ENCODE data around the gene PCNX2. TPM values are rescaled to one million over a fixed set of nuclear protein-coding genes. Genes with fewer than 3 reads are reported as not detected.

PCNX2 gene
- total and polyA plus RNA-seq, 10 of the 15 experiments (the other 5 are each of a cell fraction or from before 2014, with no cell fraction given) = 2.1 to 16.4 (median 8.1) TPM

GRCh38 chr1:232986527-232986922 is 309.0 kb downstream of the PCNX2 start:
- FAIRE-seq (no peak), ATAC-seq (no peak), DNase-seq (ENCODE audit: low read depth, low spot score) (no peak)
- intact Hi-C loops (cut with micrococcal nuclease; ENCODE audit: unreplicated experiment) (no loop called here), in situ Hi-C loops (cut with MboI) (no loop called here)
- Histone ChIP-seq H2AFZ (ENCODE audit: control insufficient read depth, low read depth, low read length) (no peak overlapping the region), H3K4me3 (no peak overlapping the region), H3K27ac (ENCODE audit: control insufficient read depth, insufficient read depth) (no peak overlapping the region), H3K9ac (ENCODE audit: control insufficient read depth, insufficient read depth, low read length) (no peak overlapping the region), H3K36me3 (ENCODE audit: control insufficient read depth in 2 of 2, insufficient read depth in 2 of 2, low read length in 1 of 2) (no peaks in the 10 kb centered on the region; a peak in 1 of 4 replicates), H3K4me1 (ENCODE audit: control insufficient read depth, insufficient read depth, low read length) (no peaks in the 10 kb centered on the region), H3K9me3 (replicated peaks; ENCODE audit: control insufficient read depth, insufficient read depth, low read length) (no peaks in the 10 kb centered on the region), H3K79me2 (ENCODE audit: control insufficient read depth, insufficient read depth, low read length) (no peaks in the 10 kb centered on the region), H3K4me2 (ENCODE audit: control insufficient read depth, insufficient read depth) (no peak overlapping the region), H4K20me1 (ENCODE audit: control insufficient read depth, insufficient read depth) (no peaks in the 10 kb centered on the region), H3K27me3 (replicated peaks in 1 of 2; ENCODE audit: control insufficient read depth in 2 of 2, insufficient read depth in 2 of 2, low read length in 1 of 2) (no peaks in the 10 kb centered on the region)
- BruUV-seq (replicated peaks) = no TSS peak
- 80% methylated on average over 5 of the region's 5 CpGs for WGBS (ENCODE audit: insufficient coverage, insufficient replicate concordance, low lambda C conversion rate, missing lambda C conversion rate)
- CTCF ChIA-PET = no interaction called here
- POLR2A ChIA-PET = no interaction called here
- RAD21 ChIA-PET (ENCODE audit: unreplicated experiment) = no interaction called here
- TF ChIP-seq MYB (IDR thresholded peaks at IDR 0.05; ENCODE audit: borderline replicate concordance, low read depth, low read length) = no peak
- TF ChIP-seq ETV6 (conservative IDR thresholded peaks at IDR 0.05 in 1 of 2, IDR thresholded peaks at IDR 0.05 in 1 of 2; ENCODE audit: borderline replicate concordance in 1 of 2, low read depth in 1 of 2) = no peak
- no peak for TF ChIP-seq RAD21 (IDR thresholded peaks at IDR 0.05; ENCODE audit: insufficient read depth, low read depth, low read length)
- SMC1A ChIA-PET (ENCODE audit: uncharacterized antibody, unreplicated experiment) = no interaction called here

GRCh38 chr1:232985882-232986526 is 309.5 kb downstream of the PCNX2 start:
- CTCF ChIA-PET = no interaction called here
- no peaks in the 10 kb centered on the region for H4K20me1 ChIP-seq (ENCODE audit: control insufficient read depth, insufficient read depth)
- no peak overlapping the region for H3K4me3 ChIP-seq
- RAD21 ChIA-PET (ENCODE audit: unreplicated experiment) = no interaction called here
- no peak for FAIRE-seq
- POLR2A ChIA-PET = no interaction called here
- no peak for DNase-seq (ENCODE audit: low read depth, low spot score)
- 84% methylated on average over 31 of the region's 31 CpGs for WGBS (ENCODE audit: insufficient coverage, insufficient replicate concordance, low lambda C conversion rate, missing lambda C conversion rate)
- no peaks in the 10 kb centered on the region; a peak in 1 of 4 replicates for H3K36me3 ChIP-seq (ENCODE audit: control insufficient read depth in 2 of 2, insufficient read depth in 2 of 2, low read length in 1 of 2)
- intact Hi-C loops (cut with micrococcal nuclease; ENCODE audit: unreplicated experiment) (no loop called here), in situ Hi-C loops (cut with MboI) (no loop called here)
- no peak overlapping the region for H3K4me2 ChIP-seq (ENCODE audit: control insufficient read depth, insufficient read depth)
- H3K4me1 ChIP-seq (ENCODE audit: control insufficient read depth, insufficient read depth, low read length) = no peaks in the 10 kb centered on the region
- no peak overlapping the region for H2AFZ ChIP-seq (ENCODE audit: control insufficient read depth, low read depth, low read length)
- H3K9ac ChIP-seq (ENCODE audit: control insufficient read depth, insufficient read depth, low read length) = no peak overlapping the region
- H3K27me3 ChIP-seq (replicated peaks in 1 of 2; ENCODE audit: control insufficient read depth in 2 of 2, insufficient read depth in 2 of 2, low read length in 1 of 2) = no peaks in the 10 kb centered on the region
- no peak for ATAC-seq
- no peaks in the 10 kb centered on the region for H3K79me2 ChIP-seq (ENCODE audit: control insufficient read depth, insufficient read depth, low read length)
- no peaks in the 10 kb centered on the region for H3K9me3 ChIP-seq (replicated peaks; ENCODE audit: control insufficient read depth, insufficient read depth, low read length)
- BruUV-seq (replicated peaks) = no TSS peak
- SMC1A ChIA-PET (ENCODE audit: uncharacterized antibody, unreplicated experiment) = no interaction called here
- no peak overlapping the region for H3K27ac ChIP-seq (ENCODE audit: control insufficient read depth, insufficient read depth)
- TF ChIP-seq FOXM1 (IDR thresholded peaks at IDR 0.05; ENCODE audit: low read depth, low read length) = no peak
- TF ChIP-seq SP1 (IDR thresholded peaks at IDR 0.05; ENCODE audit: low read depth, low read length) = no peak
- TF ChIP-seq ZNF592 (IDR thresholded peaks at IDR 0.05) = no peak
- no peak for TF ChIP-seq EED (IDR thresholded peaks at IDR 0.05; ENCODE audit: low read depth)
- no peak for TF ChIP-seq CEBPB (IDR thresholded peaks at IDR 0.05; ENCODE audit: borderline replicate concordance in 1 of 2, low read depth in 2 of 2, low read length in 2 of 2)
- TF ChIP-seq ETV6 (conservative IDR thresholded peaks at IDR 0.05 in 1 of 2, IDR thresholded peaks at IDR 0.05 in 1 of 2; ENCODE audit: borderline replicate concordance in 1 of 2, low read depth in 1 of 2) = no peak
- no peak for TF ChIP-seq BMI1 (IDR thresholded peaks at IDR 0.05; ENCODE audit: borderline replicate concordance)
- no peak for TF ChIP-seq SPI1 (IDR thresholded peaks at IDR 0.05; ENCODE audit: borderline replicate concordance, insufficient read depth, low read depth, low read length)
- TF ChIP-seq BCL11A (IDR thresholded peaks at IDR 0.05; ENCODE audit: low read depth, low read length) = no peak
- no peak for TF ChIP-seq ZNF622 (IDR thresholded peaks at IDR 0.05)
- TF ChIP-seq SREBF1 (IDR thresholded peaks at IDR 0.05; ENCODE audit: low read length) = no peak
- no peak for TF ChIP-seq FOS (IDR thresholded peaks at IDR 0.05; ENCODE audit: borderline replicate concordance, extremely low read depth, insufficient read length)
- TF ChIP-seq ZNF217 (IDR thresholded peaks at IDR 0.05) = no peak

Data from GM12878 (cell line).